Measurements from ENCODE around the gene SLC38A1.

GRCh38 chr12:46177837-46178608 lies 90.8 kb downstream of the SLC38A1 start:
- no peak for TF ChIP-seq CTCF (IDR thresholded peaks at IDR 0.05)
- no peak for TF ChIP-seq POLR2A (IDR thresholded peaks at IDR 0.05)
- TF ChIP-seq POLR2AphosphoS5 (IDR thresholded peaks at IDR 0.05; ENCODE audit: insufficient read depth in 1 of 2, low read depth in 1 of 2): no peak

All from vagina (tissue), 2 donors.